Renal cortex interstitium (tissue), 15 donors: ENCODE measurements around the gene PINLYP. TPM values are rescaled to one million over a fixed set of nuclear protein-coding genes. Genes with fewer than 3 reads are reported as not detected.

ENCODE experiments used
- DNase-seq, 11 donors: peaks; one replicate each; pipeline ENCODE4 v3.0.0-alpha.2; 2013; ENCODE audit warnings: low read depth in 9 of 11, low spot score in 4 of 11; ENCODE audit errors: extremely low read depth in 1 of 11
- long read RNA-seq, 16 experiments: transcript quantifications; one replicate each; lab custom pipeline, GENCODE V29; 2026
- polyA plus RNA-seq, 3 donors: library from polyadenylated mRNA; unstranded; fragments of 120-200 nt; gene quantifications; one replicate each; pipeline ENCODE4 v1.2.1, GENCODE V29; 2013; ENCODE audit not compliant: insufficient read length in 3 of 3

PINLYP gene
- 10 to 100 TPM; 16.6 to 19.1 (median 17.7) TPM for polyA plus RNA-seq
- long read RNA-seq, donor 1, partial matches to known transcripts = 0 of 10 reads
- long read RNA-seq, donor 1, other reads (novel, unspliced or antisense) = 0 of 10 reads
- long read RNA-seq, donor 2, partial matches to known transcripts = 0 of 4 reads
- long read RNA-seq, donor 2, other reads (novel, unspliced or antisense) = 0 of 4 reads
- long read RNA-seq, donor 3, transcript PINLYP-205 (4 exons, 557 nt) = minor isoform, 5 of 12 reads
- long read RNA-seq, donor 3, transcript PINLYP-204 (3 exons, 706 nt) = major isoform, 6 of 12 reads
- long read RNA-seq, donor 3, partial matches to known transcripts = 0 of 12 reads
- long read RNA-seq, donor 3, other reads (novel, unspliced or antisense) = 0 of 12 reads
- long read RNA-seq, donor 4, partial matches to known transcripts = 0 of 5 reads
- long read RNA-seq, donor 4, other reads (novel, unspliced or antisense) = 0 of 5 reads
- long read RNA-seq, donor 5, transcript PINLYP-204 (3 exons, 706 nt) = minor isoform, 5 of 15 reads
- long read RNA-seq, donor 5, transcript PINLYP-205 (4 exons, 557 nt) = major isoform, 6 of 15 reads
- long read RNA-seq, donor 5, partial matches to known transcripts = 0 of 15 reads
- long read RNA-seq, donor 5, other reads (novel, unspliced or antisense) = 0 of 15 reads
- long read RNA-seq, donor 6, transcript PINLYP-204 (3 exons, 706 nt) = major isoform, 5 of 11 reads
- long read RNA-seq, donor 6, partial matches to known transcripts = 0 of 11 reads
- long read RNA-seq, donor 6, other reads (novel, unspliced or antisense) = 0 of 11 reads
- long read RNA-seq, donor 7, partial matches to known transcripts = 0 of 9 reads
- long read RNA-seq, donor 7, other reads (novel, unspliced or antisense) = 0 of 9 reads
- long read RNA-seq, donor 8, transcript PINLYP-204 (3 exons, 706 nt) = major isoform, 7 of 14 reads
- long read RNA-seq, donor 8, partial matches to known transcripts = 0 of 14 reads
- long read RNA-seq, donor 8, other reads (novel, unspliced or antisense) = 0 of 14 reads
- long read RNA-seq, donor 9, partial matches to known transcripts = 0 of 3 reads
- long read RNA-seq, donor 9, other reads (novel, unspliced or antisense) = 0 of 3 reads
- long read RNA-seq, donor 10, transcript PINLYP-204 (3 exons, 706 nt) = major isoform, 7 of 13 reads
- long read RNA-seq, donor 10, partial matches to known transcripts = 0 of 13 reads
- long read RNA-seq, donor 10, other reads (novel, unspliced or antisense) = 0 of 13 reads
- long read RNA-seq, donor 11, partial matches to known transcripts = 0 of 6 reads
- long read RNA-seq, donor 11, other reads (novel, unspliced or antisense) = 0 of 6 reads
- long read RNA-seq, donor 12, partial matches to known transcripts = 0 of 4 reads
- long read RNA-seq, donor 12, other reads (novel, unspliced or antisense) = 0 of 4 reads
- long read RNA-seq, donor 13, partial matches to known transcripts = 0 of 10 reads
- long read RNA-seq, donor 13, other reads (novel, unspliced or antisense) = 0 of 10 reads
- long read RNA-seq, donor 14, partial matches to known transcripts = 0 of 7 reads
- long read RNA-seq, donor 14, other reads (novel, unspliced or antisense) = 0 of 7 reads
- long read RNA-seq, donor 15, partial matches to known transcripts = 0 of 5 reads
- long read RNA-seq, donor 15, other reads (novel, unspliced or antisense) = 0 of 5 reads
- long read RNA-seq, donor 16, transcript PINLYP-205 (4 exons, 557 nt) = major isoform, 6 of 16 reads
- long read RNA-seq, donor 16, transcript PINLYP-204 (3 exons, 706 nt) = major isoform, 6 of 16 reads
- long read RNA-seq, donor 16, partial matches to known transcripts = 0 of 16 reads
- long read RNA-seq, donor 16, other reads (novel, unspliced or antisense) = 0 of 16 reads

GRCh38 chr19:43575156-43575950, at the start of gene PINLYP, which contains the start of gene XRCC1:
Gene PINLYP, plus strand, starts transcription at chr19:43575801. Its CDS starts 1,391 bp downstream, at chr19:43577192.
Gene XRCC1, minus strand, starts transcription at chr19:43575527. Its CDS starts 69 bp downstream, at chr19:43575458.
- peak; percentile 92 to 99 (median 98) for DNase-seq

GRCh38 chr19:43525836-43526771, 49.5 kb upstream of the PINLYP start:
- no peak for DNase-seq

GRCh38 chr19:43526884-43527859, 48.4 kb upstream of the PINLYP start, which contains the start of gene ETHE1:
Gene ETHE1, minus strand, starts transcription at chr19:43527201. Its CDS starts 24 bp downstream, at chr19:43527177.
- DNase-seq = peak in 2 of 11 donors; percentile 57 to 62

GRCh38 chr19:43527860-43528622, 47.6 kb upstream of the PINLYP start:
- DNase-seq = peak in 1 of 11 donors; percentile 56

GRCh38 chr19:43532571-43532961, 43.0 kb upstream of the PINLYP start:
- no peak for DNase-seq

GRCh38 chr19:43532962-43533545, 42.5 kb upstream of the PINLYP start, which contains the start of gene ZNF575:
Gene ZNF575, plus strand, starts transcription at chr19:43533188. Its CDS starts 1,235 bp downstream, at chr19:43534423.
- DNase-seq = peak; percentile 88 to 97 (median 96)

- peak; percentile 94 to 100 (median 99) for DNase-seq
Measured at GRCh38 chr19:43533546-43534304, 41.9 kb upstream of the PINLYP start.

GRCh38 chr19:43534305-43534815, 41.2 kb upstream of the PINLYP start:
- no peak for DNase-seq

- peak in 3 of 11 donors; percentile 53 to 75 (median 62) for DNase-seq
Measured at GRCh38 chr19:43534816-43535761, 40.5 kb upstream of the PINLYP start.

GRCh38 chr19:43538922-43539321, 36.7 kb upstream of the PINLYP start:
- no peak for DNase-seq

GRCh38 chr19:43540381-43540780, 35.2 kb upstream of the PINLYP start:
- DNase-seq = no peak
